Liver (tissue), 9 donors: Measurements from ENCODE around the gene IL21. TPM values are rescaled to one million over a fixed set of nuclear protein-coding genes. Genes with fewer than 3 reads are reported as not detected.

ENCODE experiments used
- DNase-seq: peaks from one replicate; pipeline ENCODE4 v3.0.0-alpha.2; 2017; ENCODE audit warnings: low spot score
- H3K27ac ChIP-seq, 2 donors: one replicate each; pipeline ENCODE4 v1.7.0; 2013; ENCODE audit warnings: inconsistent platforms in 2 of 2, low read length in 2 of 2, control low read depth in 1 of 2, low read depth in 1 of 2, mild to moderate bottlenecking in 1 of 2
- H3K27me3 ChIP-seq, 4 donors: one replicate each; pipeline versions ENCODE4 v1.6.1 to v1.7.0; 2013; ENCODE audit warnings: low read length in 3 of 4, inconsistent platforms in 1 of 4, mild to moderate bottlenecking in 1 of 4, moderate library complexity in 1 of 4; ENCODE audit not compliant: control insufficient read depth in 4 of 4, insufficient read depth in 4 of 4
- H3K36me3 ChIP-seq, 4 donors: one replicate each; pipeline versions ENCODE4 v1.6.1 to v1.7.0; 2013; ENCODE audit warnings: low read length in 3 of 4, mild to moderate bottlenecking in 3 of 4, low read depth in 1 of 4, moderate library complexity in 1 of 4; ENCODE audit not compliant: control insufficient read depth in 4 of 4, insufficient read depth in 3 of 4
- H3K4me1 ChIP-seq, 4 donors: one replicate each; pipeline versions ENCODE4 v1.6.1 to v1.7.0; 2013; ENCODE audit warnings: low read length in 3 of 4, mild to moderate bottlenecking in 3 of 4, moderate library complexity in 1 of 4; ENCODE audit not compliant: control insufficient read depth in 4 of 4, insufficient read depth in 4 of 4
- H3K4me3 ChIP-seq, 3 donors: one replicate each; pipeline versions ENCODE4 v1.6.1 to v1.7.0; 2013; ENCODE audit warnings: low read length in 3 of 3, control low read depth in 1 of 3, low read depth in 1 of 3, mild to moderate bottlenecking in 1 of 3
- H3K9ac ChIP-seq, 2 donors: one replicate each; pipeline ENCODE4 v1.7.0; 2013; ENCODE audit warnings: low read length in 2 of 2, mild to moderate bottlenecking in 2 of 2, moderate library complexity in 2 of 2, control low read depth in 1 of 2, low read depth in 1 of 2
- H3K9me3 ChIP-seq, 4 donors: one replicate each; pipeline versions ENCODE4 v1.6.1 to v1.7.0; 2013; ENCODE audit warnings: low read length in 3 of 4; ENCODE audit not compliant: control insufficient read depth in 4 of 4
- ATF3 ChIP-seq: IDR thresholded peaks from 2 replicates; pipeline ENCODE4 v1.6.1; 2016; ENCODE audit warnings: antibody characterized with exemption
- CTCF ChIP-seq: fragments of 150-350 bp; IDR thresholded peaks from 2 replicates; pipeline ENCODE4 v1.5.1; 2017; ENCODE audit warnings: improper control_type of control experiment, low read depth, low read length; ENCODE audit not compliant: missing input control
- EGR1 ChIP-seq, 2 donors: IDR thresholded peaks; 2 replicates each; pipeline ENCODE4 v1.6.1; 2016 to 2018; ENCODE audit warnings: antibody characterized with exemption in 2 of 2, low read depth in 2 of 2
- FOXA1 ChIP-seq: IDR thresholded peaks from 2 replicates; pipeline ENCODE4 v1.6.1; 2016; ENCODE audit warnings: antibody characterized with exemption
- FOXA2 ChIP-seq: IDR thresholded peaks from 2 replicates; pipeline ENCODE4 v1.6.1; 2016; ENCODE audit warnings: antibody characterized with exemption
- GABPA ChIP-seq, 2 donors: IDR thresholded peaks in 1 of 2; conservative IDR thresholded peaks in 1 of 2; 2 replicates each; pipeline ENCODE4 v1.6.1; 2016; ENCODE audit warnings: antibody characterized with exemption in 2 of 2, mild to moderate bottlenecking in 1 of 2, moderate library complexity in 1 of 2
- HNF4A ChIP-seq, 2 donors: conservative IDR thresholded peaks; 2 replicates each; pipeline ENCODE4 v1.6.1; 2016; ENCODE audit warnings: antibody characterized with exemption in 2 of 2, mild to moderate bottlenecking in 2 of 2
- HNF4G ChIP-seq: IDR thresholded peaks from 2 replicates; pipeline ENCODE4 v1.6.1; 2016; ENCODE audit warnings: antibody characterized with exemption
- JUND ChIP-seq, 2 donors: IDR thresholded peaks; 2 replicates each; pipeline ENCODE4 v1.6.1; 2016; ENCODE audit warnings: antibody characterized with exemption in 2 of 2
- MAX ChIP-seq: IDR thresholded peaks from 2 replicates; pipeline ENCODE4 v1.6.1; 2016; ENCODE audit warnings: antibody characterized with exemption
- NR2F2 ChIP-seq: IDR thresholded peaks from 2 replicates; pipeline ENCODE4 v1.6.1; 2016; ENCODE audit warnings: antibody characterized with exemption
- RAD21 ChIP-seq, 2 donors: IDR thresholded peaks; 2 replicates each; pipeline ENCODE4 v1.6.1; 2016; ENCODE audit warnings: antibody characterized with exemption in 2 of 2, mild to moderate bottlenecking in 2 of 2
- REST ChIP-seq: IDR thresholded peaks from 2 replicates; pipeline ENCODE4 v1.6.1; 2016; ENCODE audit warnings: antibody characterized with exemption, mild to moderate bottlenecking
- RXRA ChIP-seq, 2 donors: IDR thresholded peaks; 2 replicates each; pipeline ENCODE4 v1.6.1; 2017 to 2018; ENCODE audit warnings: antibody characterized with exemption in 2 of 2, mild to moderate bottlenecking in 1 of 2
- SP1 ChIP-seq: IDR thresholded peaks from 2 replicates; pipeline ENCODE4 v1.6.1; 2018; ENCODE audit warnings: antibody characterized with exemption, mild to moderate bottlenecking
- TAF1 ChIP-seq: conservative IDR thresholded peaks from 2 replicates; pipeline ENCODE4 v1.6.1; 2016; ENCODE audit warnings: antibody characterized with exemption, mild to moderate bottlenecking
- YY1 ChIP-seq: IDR thresholded peaks from 2 replicates; pipeline ENCODE4 v1.6.1; 2016; ENCODE audit warnings: antibody characterized with exemption, mild to moderate bottlenecking
- ZBTB33 ChIP-seq: IDR thresholded peaks from 2 replicates; pipeline ENCODE4 v1.6.1; 2016; ENCODE audit warnings: antibody characterized with exemption
- WGBS: extraction: QIAGEN DNeasy Blood & Tissue Kit; methylation state at CpG from one replicate; pipeline ENCODE4 v1.1.7; 2013; 5-methylcytosine and 5-hydroxymethylcytosine counted together
- polyA plus RNA-seq, 2 donors: library from polyadenylated mRNA; stranded (reverse) in 1 of 2; unstranded in 1 of 2; fragments of 200-250 nt in 1 of 2; fragments of >200 nt in 1 of 2; fragmentation: Nextera tagmentation in 1 of 2; extraction: Ambion mirVana in 1 of 2; gene quantifications; one replicate each; pipeline versions ENCODE4 v1.2.1 to v1.2.3, GENCODE V29; 2013 to 2015
- total RNA-seq, 2 donors: library from RNA; depleted of rRNA; stranded (reverse); fragments of >200 nt; gene quantifications; one replicate each; pipeline ENCODE4 v1.2.3, GENCODE V29; 2014
- donor health status: healthy.
- donor health status: healthy.
- donor health status: healthy.
- donor health status: healthy.
- donor health status: healthy.

The IL21 gene
- total and polyA plus RNA-seq, 4 donors = not detected

- Histone ChIP-seq H3K9me3 (no peaks in the 10 kb centered on the region), H3K27ac (no peak overlapping the region), H3K4me3 (no peak overlapping the region), H3K27me3 (no peaks in the 10 kb centered on the region), H3K9ac (no peak overlapping the region), H3K4me1 (no peaks in the 10 kb centered on the region), H3K36me3 (no peaks in the 10 kb centered on the region)
- no peak for TF ChIP-seq NR2F2
- DNase-seq = no peak
- 88% methylated on average over 1 of the region's 1 CpG for WGBS
Measured at GRCh38 chr4:122650148-122650547, 29.3 kb upstream of the IL21 start.

- TF ChIP-seq YY1 (no peak), ATF3 (no peak), ZBTB33 (no peak), GABPA (IDR thresholded peaks at IDR 0.05 in 1 of 2, conservative IDR thresholded peaks at IDR 0.05 in 1 of 2) (no peak), CTCF (no peak), HNF4A (conservative IDR thresholded peaks at IDR 0.05) (no peak), TAF1 (no peak), FOXA1 (no peak), NR2F2 (no peak), EGR1 (IDR thresholded peaks at IDR 0.05; ENCODE audit: low read depth in 2 of 2) (no peak), FOXA2 (no peak), HNF4G (no peak), JUND (IDR thresholded peaks at IDR 0.05) (no peak), RXRA (IDR thresholded peaks at IDR 0.05) (no peak), SP1 (no peak), REST (no peak), RAD21 (IDR thresholded peaks at IDR 0.05) (no peak), MAX (no peak)
- H3K27ac ChIP-seq = no peak overlapping the region
- H3K4me1 ChIP-seq = no peaks in the 10 kb centered on the region
- no peaks in the 10 kb centered on the region for H3K27me3 ChIP-seq
- WGBS = 81% methylated on average over 3 of the region's 3 CpGs
- no peak overlapping the region for H3K9ac ChIP-seq
- no peak overlapping the region for H3K4me3 ChIP-seq
- no peaks in the 10 kb centered on the region for H3K36me3 ChIP-seq
- no peak for DNase-seq
- H3K9me3 ChIP-seq = no peaks in the 10 kb centered on the region
Measured at GRCh38 chr4:122647656-122648055, 26.8 kb upstream of the IL21 start.
